Choroid plexus epithelial cell (primary cell): Measurements from ENCODE around the gene CDK6.

ENCODE experiments used
- DNase-seq: peaks from one replicate; pipeline ENCODE4 v3.0.0-alpha.2; 2010; ENCODE audit warnings: low read depth
- H3K4me3 ChIP-seq: 2 replicates; pipeline ENCODE4 v1.5.1; 2011; ENCODE audit warnings: low read depth, mild to moderate bottlenecking, control low read depth, low read length, moderate library complexity
- CTCF ChIP-seq: conservative IDR thresholded peaks from 2 replicates; pipeline ENCODE4 v1.5.1; 2011; ENCODE audit warnings: low read depth, mild to moderate bottlenecking, control low read depth, inconsistent platforms, low read length, moderate library complexity

CDK6 gene

DNA sequence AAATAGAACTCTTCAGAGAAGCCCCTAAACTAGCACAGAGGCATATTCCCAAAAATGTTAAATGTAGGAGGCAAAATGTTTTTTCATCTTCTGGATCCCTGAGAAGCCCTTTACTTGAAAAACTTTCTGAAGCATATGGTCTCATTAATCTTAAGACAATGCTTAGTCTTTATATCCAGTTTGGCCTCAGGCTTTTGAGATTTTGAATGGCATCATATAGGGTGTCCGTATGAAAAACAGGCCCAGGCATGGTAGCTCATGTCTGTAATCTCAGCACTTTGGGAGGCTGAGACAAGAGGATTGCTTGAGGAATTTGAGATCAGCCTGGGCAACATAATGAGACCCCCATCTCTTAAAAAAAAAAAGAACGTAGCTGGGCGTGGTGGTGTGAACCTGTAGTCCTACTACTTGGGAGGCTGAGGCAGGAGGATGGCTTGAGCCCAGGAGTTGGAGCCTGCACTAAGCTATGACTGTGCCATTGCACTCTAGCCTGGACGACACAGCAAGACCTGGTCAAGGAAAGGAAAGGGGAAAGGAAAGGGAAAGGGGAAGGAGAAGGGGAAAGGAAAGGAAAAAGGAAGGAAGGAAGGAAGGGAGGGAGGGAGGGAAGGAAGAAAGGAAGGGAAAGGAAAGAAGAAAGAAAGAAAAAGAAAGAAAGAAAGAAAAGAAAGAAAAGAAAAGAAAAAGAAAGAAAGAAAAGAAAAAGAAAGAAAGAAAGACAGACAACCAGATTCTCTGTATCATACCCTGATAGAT is 119.4 kb downstream of the CDK6 start:
- TF ChIP-seq CTCF: no peak
- H3K4me3 ChIP-seq: no peak overlapping the region
- DNase-seq: no peak

- no peak overlapping the region for H3K4me3 ChIP-seq
- no peak for DNase-seq
- no peak for TF ChIP-seq CTCF
Observed at GRCh38 chr7:92715963-92716362, 120.4 kb downstream of the CDK6 start.

DNA sequence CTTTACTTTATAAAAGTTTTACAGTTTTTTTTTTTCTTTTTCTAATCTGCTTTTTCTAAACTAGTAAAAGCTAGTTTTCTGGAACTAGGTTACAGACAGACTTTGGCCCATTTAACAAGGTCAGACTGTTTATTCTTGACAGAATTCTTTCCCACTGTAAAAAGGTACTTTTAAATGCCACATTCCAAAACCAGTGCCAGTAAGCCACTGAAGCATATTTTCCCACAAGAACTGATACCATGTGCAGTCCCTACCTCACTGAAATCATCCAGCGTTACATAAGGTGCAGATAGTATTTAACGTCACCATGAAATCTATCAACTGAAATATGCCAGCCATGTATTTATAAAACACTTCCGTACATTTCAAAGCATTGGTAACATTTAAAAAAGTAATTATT is 121.6 kb downstream of the CDK6 start:
- no peak for TF ChIP-seq CTCF
- DNase-seq: no peak
- no peak overlapping the region for H3K4me3 ChIP-seq

- no peak for DNase-seq
- H3K4me3 ChIP-seq: no peak overlapping the region
- no peak for TF ChIP-seq CTCF
Observed at GRCh38 chr7:92714280-92714679, 122.1 kb downstream of the CDK6 start.

DNA sequence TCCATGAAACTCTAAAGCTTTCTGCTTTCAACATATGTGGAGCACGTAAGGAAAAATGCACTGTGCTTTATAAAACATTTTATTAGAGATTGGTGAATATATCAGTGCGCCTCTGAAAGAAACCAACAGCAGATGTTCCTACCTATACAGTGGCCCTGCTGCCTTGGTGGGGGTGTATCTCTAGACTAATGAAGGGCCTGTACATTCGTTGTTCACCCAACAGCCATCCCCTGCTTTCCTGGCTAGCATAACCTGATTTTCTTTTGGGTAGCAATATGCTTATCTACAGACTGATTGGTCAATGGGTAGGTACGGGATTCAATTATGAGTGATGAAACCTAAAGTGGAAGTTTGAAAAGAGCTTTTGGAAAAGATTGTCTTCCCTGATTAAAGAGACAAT is 126.5 kb downstream of the CDK6 start:
- no peak for DNase-seq
- no peak overlapping the region for H3K4me3 ChIP-seq
- no peak for TF ChIP-seq CTCF

GRCh38 chr7:92709150-92709549 is 127.2 kb downstream of the CDK6 start:
- DNase-seq: no peak
- TF ChIP-seq CTCF: no peak
- no peak overlapping the region for H3K4me3 ChIP-seq
